GM19099 (cell line): ENCODE results near the gene CT45A9.
"Not testable (repeated sequence)": the region's sequence is repeated elsewhere in the genome, so short reads cannot be mapped to it uniquely, and the experiment has no call there.

ENCODE experiments used
- POLR2A ChIP-seq: IDR thresholded peaks from 3 replicates; pipeline ENCODE4 v1.6.1; 2011; ENCODE audit warnings: low read depth; ENCODE audit not compliant: insufficient read length; ENCODE audit errors: extremely low read depth

Gene CT45A9, protein sequence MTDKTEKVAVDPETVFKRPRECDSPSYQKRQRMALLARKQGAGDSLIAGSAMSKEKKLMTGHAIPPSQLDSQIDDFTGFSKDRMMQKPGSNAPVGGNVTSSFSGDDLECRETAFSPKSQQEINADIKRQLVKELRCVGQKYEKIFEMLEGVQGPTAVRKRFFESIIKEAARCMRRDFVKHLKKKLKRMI

DNA sequence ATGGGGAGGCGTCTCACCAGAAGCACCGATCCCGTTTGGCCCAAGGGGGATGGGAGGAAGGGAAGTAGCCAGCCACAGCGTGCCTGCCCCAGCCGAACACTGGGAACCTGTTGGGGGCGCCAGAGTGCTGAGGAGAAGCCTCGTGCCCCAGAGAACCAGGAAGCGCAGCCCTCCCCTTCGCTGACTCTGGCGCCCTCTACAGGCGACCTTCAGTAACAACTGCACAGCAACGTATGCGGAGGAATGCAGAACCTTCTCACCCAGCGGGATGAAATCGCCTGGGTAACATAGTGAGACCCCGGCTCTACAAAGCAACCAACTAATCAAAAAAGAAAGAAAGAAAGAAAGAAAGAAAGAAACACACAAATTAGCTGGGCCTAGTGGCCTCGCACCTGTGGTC, at the start of gene CT45A9:
CT45A9 (minus strand) TSS at position 101 of the 400 bp plus-strand sequence. CDS start 3,751 bp downstream, outside the sequence.
- not testable (repeated sequence) for TF ChIP-seq POLR2A

DNA sequence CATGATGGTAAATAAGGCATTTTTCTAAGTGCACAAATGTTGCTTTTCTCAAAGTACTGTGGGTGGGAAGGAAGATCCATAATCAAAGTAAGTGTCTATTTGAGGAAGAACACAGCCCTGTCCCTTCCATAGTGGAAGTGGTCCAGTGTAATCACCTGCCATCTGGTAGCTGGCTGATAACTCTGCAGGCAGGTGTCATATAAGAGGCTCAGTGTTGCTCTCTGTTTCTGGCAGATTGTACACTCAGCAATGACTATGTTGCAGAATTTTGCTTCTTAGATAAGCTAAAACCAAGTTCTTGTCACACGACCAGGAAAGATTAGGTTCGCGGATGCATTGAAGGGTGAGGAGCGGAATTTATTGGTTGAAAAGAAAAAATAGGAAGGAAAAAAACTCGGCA, 42.8 kb upstream of the CT45A9 start:
- TF ChIP-seq POLR2A, result no peak

DNA sequence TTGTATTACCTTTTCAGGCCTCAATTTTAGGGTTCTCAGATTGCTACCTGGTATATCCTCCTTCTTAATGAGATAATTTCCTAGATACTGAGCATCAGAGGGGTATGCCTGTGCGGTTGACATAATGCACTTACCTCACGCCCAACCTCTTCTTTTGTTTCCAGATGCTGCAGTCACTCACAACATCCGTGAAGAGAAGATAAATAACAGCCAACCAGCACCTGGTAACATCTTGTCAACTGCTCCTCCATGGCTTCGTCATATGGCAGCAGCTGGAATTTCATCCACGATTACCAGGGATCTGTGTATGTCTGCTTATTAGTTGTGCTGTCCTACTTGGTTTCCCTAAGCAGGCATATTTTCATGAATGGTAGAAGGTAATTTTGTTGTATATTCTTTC, 38.6 kb upstream of the CT45A9 start:
- no peak for TF ChIP-seq POLR2A

DNA sequence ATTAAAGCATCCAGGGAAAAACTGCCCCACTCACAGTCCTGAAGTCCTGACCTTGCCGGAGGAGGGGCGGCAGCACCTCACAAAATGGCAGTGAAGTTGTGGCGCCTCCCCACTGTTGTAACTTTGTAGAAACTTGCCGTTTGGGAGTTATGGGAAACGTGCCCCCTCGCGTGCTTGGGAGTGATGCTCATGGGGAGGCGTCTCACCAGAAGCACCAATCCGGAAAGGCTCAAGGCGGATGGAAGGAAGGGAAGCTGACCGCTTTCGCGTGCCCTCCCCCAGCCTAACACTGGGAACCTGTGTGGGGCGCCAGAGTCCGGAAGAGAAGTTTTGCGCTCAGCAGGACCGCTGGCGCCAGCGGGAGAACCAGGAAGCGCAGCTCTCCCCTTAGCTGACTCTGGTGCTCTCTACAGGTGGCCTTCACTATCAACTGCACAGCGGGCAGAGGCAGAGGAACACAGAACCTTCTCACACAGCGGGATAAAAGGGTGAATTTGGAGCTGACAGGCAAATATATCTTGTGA, 21.7 kb upstream of the CT45A9 start, which contains the start of the genes CT45A10 and SAGE1:
CT45A10 (minus strand) TSS at position 151 of the 524 bp plus-strand sequence. CDS start 8,100 bp downstream, outside the sequence.
SAGE1 (plus strand) TSS at position 423 of the 524 bp plus-strand sequence. CDS start 2,527 bp downstream, outside the sequence.
- TF ChIP-seq POLR2A, result no peak

DNA sequence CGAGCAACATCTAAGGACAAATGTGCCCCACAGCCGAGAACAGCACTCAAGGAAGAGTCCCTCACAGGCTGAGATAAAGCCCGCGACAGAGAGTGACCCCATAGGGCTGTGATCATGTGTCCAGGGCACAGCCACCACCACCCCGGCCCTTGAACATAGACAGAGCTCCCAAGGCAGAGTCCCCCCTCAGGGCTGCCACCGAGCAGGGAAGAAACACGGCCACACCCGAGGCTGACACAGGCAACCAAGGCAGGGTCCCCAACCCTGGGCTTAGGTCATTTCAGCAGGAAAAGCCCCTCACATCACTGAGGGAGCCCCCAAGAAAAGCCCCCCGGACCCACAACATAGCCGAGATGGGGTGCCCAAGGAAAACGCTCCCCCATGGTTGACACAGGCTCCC, 21.2 kb upstream of the CT45A9 start:
- no peak for TF ChIP-seq POLR2A

DNA sequence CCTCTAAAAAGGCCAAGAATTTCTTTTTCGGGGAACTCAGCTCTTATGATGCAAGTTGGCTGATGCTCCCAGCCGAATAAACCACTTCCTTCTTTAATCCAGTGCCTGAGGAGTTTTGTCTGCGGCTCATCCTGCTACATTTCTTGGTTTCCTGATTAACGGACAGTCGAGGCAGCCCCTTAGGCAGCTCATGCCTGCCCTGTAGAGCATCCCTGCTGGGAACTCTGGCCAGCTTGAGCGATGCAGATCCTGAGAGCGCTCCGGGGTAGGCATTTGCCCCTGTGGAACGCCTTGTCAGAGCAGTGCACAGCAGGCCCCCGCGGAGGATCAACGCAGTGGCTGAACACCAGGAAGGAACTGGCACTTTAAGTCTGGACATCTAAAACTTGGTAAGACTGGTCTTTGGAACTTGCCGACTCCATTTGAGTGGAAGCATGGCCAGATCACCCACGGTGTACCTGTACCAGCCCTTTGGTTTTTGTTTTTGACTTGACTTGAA, 18.5 kb upstream of the CT45A9 start:
- TF ChIP-seq POLR2A, result no peak

DNA sequence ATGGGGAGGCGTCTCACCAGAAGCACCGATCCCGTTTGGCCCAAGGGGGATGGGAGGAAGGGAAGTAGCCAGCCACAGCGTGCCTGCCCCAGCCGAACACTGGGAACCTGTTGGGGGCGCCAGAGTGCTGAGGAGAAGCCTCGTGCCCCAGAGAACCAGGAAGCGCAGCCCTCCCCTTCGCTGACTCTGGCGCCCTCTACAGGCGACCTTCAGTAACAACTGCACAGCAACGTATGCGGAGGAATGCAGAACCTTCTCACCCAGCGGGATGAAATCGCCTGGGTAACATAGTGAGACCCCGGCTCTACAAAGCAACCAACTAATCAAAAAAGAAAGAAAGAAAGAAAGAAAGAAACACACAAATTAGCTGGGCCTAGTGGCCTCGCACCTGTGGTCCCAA, 17.2 kb downstream of the CT45A9 start, which contains the start of gene CT45A8:
CT45A8 (minus strand) TSS at position 101 of the 400 bp plus-strand sequence. CDS start 3,755 bp downstream, outside the sequence.
- not testable (repeated sequence) for TF ChIP-seq POLR2A

DNA sequence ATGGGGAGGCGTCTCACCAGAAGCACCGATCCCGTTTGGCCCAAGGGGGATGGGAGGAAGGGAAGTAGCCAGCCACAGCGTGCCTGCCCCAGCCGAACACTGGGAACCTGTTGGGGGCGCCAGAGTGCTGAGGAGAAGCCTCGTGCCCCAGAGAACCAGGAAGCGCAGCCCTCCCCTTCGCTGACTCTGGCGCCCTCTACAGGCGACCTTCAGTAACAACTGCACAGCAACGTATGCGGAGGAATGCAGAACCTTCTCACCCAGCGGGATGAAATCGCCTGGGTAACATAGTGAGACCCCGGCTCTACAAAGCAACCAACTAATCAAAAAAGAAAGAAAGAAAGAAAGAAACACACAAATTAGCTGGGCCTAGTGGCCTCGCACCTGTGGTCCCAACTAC, 34.4 kb downstream of the CT45A9 start, which contains the start of gene CT45A7:
CT45A7 (minus strand) TSS at position 101 of the 400 bp plus-strand sequence. CDS start 3,747 bp downstream, outside the sequence.
- not testable (repeated sequence) for TF ChIP-seq POLR2A

DNA sequence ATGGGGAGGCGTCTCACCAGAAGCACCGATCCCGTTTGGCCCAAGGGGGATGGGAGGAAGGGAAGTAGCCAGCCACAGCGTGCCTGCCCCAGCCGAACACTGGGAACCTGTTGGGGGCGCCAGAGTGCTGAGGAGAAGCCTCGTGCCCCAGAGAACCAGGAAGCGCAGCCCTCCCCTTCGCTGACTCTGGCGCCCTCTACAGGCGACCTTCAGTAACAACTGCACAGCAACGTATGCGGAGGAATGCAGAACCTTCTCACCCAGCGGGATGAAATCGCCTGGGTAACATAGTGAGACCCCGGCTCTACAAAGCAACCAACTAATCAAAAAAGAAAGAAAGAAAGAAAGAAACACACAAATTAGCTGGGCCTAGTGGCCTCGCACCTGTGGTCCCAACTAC, 51.7 kb downstream of the CT45A9 start, which contains the start of gene CT45A2:
CT45A2 (minus strand) TSS at position 101 of the 400 bp plus-strand sequence. CDS start 3,747 bp downstream, outside the sequence.
- TF ChIP-seq POLR2A, result not testable (repeated sequence)
